HG03439 (cell line): ENCODE data around the gene SMIM22.
"Not testable (repeated sequence)": the region's sequence is repeated elsewhere in the genome, so short reads cannot be mapped to it uniquely, and the experiment has no call there.

ENCODE experiments used
- ATAC-seq: cut with Tn5 transposase; IDR thresholded peaks from one replicate; pipeline ENCODE4 v1.9.1; 2021; ENCODE audit warnings: mild to moderate bottlenecking, moderate library complexity; ENCODE audit not compliant: unreplicated experiment

The SMIM22 gene

DNA sequence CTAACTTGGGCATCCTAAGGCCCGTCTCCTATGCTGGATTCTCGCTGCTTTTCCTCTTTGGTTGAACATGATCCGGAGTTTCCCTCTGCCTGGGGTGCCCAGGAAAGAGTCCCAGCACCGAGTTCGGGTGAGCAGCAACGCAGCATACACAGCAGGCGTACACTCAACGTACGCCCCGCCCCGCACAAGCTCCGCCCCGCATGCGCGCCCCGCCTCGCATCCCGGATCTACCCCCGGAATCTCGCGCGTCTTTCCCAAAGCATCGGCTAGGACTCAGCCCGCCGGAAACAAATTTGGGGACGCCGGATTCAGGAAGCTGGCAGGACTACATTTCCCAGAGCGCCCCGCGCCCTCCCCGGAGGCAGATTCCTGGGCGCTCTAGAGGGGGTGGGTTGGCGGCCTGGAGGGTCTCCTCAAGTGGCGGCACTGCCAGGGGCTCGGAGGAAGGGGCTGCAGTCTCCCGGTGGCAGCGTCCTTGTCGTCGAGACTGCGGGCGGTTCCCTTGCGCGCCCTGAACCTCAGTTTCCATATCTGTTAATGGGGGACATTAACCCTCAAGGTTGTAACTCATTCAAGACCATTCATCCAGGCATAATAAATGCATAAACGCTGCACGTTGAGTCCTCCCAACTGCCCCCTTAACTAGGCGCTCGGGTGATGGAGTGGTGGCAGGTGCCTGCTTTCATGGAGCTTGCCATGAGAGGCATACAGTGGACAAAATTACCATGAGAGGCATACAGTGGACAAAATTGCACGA is 26.4 kb upstream of the SMIM22 start:
- ATAC-seq, result peak; percentile 60

DNA sequence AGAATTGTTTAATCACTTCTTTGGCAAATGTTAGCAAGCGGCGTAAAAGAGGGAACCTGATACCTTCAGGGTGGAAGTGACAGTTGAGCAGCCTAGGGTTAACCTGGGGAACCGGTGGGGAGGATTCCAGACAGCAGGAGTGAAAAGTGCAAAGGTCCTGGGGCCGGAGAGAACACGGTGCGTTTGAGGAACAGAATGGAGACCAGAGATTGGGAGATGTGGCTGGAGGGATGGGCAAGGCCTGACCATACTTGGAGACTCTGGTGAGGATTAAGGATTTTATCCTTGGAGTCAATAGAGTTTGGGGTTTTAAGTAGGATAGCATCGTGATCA is 25.9 kb upstream of the SMIM22 start:
- no peak for ATAC-seq

DNA sequence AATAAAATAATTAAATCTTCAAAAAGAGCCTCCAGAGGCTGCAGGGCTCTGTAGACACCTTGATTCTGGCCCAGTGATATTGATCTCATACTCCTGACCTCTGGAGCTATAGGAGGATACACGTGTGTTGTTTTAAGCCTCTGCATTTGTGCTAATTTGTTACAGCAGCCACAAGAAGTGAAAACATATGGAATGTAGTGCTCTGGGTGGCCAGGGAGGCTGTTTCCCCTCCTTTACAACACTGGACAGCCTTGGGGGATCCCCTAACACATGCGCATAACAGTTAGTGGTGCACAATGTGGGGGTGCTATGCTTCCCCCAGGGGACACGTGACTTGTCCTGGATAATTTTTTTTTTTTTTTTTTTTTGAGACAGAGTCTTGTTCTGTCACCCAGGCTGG is 23.5 kb upstream of the SMIM22 start:
- no peak for ATAC-seq

DNA sequence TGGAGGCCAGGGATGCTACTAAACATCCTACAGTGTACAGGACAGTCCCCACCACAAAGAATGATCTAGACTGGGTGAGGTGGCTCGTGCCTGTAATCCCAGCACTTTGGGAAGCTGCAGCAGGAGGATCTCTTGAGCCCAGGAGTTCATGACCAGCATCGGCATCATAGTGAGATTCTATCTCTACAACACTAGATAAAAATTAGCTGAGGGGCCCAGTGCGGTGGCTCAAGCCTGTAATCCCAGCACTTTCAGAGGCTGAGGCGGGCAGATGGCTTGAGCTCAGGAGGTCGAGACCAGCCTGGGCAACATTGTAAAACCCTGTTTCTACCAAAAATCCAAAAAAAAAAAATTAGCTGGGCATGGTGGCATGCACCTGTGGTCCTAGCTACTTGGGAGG is 22.8 kb upstream of the SMIM22 start:
- ATAC-seq, result no peak

DNA sequence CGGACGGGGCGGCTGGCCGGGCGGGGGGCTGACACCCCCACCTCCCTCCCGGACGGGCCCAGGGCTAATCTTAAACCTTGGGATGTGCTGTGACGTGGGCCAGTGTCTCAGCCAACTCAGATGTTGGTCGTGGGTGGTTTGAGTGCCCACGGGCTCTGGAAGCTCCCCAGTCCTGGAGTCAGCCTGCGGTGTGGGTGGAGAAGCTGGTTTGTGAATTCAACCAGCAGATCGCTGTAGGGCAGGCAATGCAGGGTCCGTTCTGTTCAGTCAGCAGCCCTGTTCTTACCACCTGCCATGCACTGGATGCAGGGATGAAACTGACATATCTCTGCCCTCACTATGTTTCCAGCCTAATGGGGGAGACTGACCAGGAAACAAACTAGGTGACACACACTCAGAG is 20.2 kb upstream of the SMIM22 start:
- no peak for ATAC-seq

DNA sequence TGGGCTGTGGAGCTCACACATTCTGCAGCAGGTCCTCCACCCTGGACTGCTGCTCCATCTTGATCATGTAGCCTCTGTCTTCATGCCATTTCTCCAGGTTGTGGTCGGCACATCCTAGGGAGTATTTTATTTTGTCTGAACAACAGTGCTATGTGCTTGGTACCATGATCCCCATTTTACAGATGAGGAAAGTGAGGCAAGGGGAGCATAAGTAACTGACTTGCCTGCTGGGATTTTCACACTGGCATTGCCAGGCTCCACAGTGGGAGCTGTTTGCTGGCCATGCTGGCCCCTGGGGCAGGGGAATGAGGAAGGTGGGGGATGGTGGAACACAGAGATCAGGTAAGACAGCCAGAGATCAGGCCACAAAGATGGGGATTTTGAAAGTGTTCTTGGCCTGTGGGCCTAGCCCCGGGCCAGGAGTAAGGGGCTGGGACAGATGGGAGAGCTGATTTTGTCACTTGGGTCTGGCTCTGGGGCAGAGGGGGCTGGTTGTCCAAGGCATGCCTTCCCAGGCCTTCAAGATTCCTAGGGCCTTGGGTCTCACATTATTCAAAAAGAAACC is 18.9 kb upstream of the SMIM22 start:
- no peak for ATAC-seq

DNA sequence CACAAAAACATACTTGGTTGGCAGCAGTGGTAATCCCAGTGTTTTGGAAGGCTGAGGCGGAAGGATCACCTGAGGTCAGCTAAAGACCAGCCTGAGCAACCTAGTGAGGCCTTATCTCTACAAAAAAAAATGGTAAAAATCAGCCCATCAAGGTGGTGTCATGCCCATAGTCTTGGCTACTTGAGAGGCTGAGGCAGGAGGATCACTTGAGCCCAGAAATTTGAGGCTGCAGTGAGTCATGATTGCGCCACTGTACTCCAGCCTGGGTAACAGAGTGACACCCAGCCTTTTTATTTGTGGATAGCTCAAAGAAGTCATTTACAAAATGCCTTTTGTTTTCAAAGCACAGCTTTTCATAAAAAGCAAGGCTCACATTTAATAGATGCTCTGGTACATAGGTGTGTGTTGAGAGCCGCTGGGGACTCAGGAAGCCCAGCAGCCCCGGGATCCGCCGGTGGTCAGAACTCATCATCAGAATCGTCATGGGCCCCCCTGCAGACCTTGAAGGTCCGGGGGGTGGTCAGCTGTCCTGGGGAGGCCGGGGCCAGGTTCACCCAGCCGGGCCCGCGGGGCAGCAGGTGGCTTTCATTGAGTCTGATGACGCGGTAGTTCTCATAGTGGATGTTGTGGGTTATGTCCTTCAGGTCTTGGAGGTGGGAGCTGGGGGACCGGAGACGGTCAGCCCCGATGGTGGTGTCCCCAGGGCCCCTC is 17.7 kb upstream of the SMIM22 start:
- no peak for ATAC-seq

DNA sequence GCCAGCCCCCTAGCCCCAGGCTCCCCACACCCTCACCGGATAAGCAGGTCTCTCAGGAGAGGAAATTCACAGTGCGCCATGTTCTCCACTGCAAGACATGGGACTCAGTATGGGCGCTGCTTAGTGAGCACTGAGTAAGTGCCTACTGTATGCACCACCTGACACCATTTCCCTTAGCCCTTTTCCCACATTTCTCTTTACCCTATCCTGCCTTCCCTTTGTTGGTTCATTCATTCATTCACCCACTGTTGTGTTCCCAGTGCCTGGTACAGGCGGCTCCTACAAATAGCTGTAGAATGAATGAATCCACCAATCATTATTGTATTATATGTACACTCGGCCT is 17.1 kb upstream of the SMIM22 start:
- no peak for ATAC-seq

DNA sequence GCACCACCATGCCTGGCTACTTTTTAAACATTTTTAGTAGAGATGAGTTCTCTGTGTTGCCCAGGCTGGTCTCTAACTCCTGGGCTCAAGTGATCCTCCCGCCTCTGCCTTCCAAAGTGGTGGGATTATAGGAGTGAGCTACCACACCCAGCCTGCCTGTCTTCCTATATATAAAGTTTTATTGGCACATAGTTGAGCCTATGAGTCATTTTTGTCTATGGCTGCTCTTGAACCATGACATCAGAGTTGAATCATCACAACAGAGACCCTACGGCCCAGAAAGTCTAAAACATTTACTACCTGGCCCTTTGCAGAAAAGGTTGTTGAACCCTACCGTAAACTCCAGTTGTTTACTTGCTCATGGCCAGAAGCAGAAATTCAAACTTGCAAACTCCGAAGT is 14.9 kb upstream of the SMIM22 start:
- no peak for ATAC-seq

DNA sequence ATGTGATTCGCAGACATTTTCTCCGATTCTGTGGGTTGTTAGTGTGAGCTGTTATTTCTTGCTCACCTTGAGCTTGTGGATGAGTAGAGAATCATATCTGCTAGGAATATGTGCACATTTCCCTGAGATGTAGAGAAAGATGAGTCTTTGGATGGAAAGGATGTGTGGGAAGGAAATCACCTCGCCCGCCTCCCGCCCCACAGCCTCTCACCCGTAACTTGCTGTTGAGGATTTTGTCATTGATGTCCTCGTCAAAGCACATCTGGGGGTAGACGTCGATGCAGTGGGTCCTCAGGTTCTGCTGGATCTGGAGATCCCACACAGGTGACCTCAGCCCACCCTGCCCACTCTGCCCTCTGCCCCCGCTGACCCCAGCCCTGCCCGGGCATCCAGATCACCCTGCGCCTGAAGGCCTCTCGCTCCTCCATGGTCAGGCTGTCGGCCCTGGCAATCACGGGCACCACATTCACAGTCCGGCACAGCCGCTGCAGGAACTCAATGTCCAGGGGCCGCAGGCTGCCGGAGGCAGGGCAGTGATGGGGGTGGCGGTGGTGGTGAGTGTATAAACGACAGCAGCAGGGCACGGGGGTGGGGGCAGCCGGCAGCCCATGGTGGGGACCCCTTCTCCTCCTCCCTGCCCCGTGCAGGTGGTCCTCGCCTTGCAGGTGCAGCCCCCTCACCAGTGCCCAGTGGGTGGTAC is 11.8 kb upstream of the SMIM22 start:
- ATAC-seq, result no peak

DNA sequence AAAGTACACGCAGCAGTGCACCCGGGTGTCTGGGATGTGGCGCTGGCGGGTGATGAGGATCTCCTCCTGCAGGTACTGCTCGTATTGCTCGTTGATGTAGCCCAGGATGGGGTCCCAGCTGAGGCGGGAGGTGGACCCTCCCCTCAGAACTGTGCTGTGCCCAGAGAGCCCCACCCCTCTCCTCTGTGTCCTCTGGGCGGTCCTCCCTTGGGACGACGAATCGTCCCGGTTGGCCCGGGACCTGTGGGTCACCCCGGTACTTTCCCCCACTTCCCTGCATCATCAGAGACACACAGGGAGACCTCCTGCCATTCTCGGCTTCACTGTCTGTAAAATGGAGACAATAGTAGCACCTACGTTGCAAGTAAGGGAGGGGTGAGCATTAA is 11.2 kb upstream of the SMIM22 start:
- ATAC-seq, result no peak

DNA sequence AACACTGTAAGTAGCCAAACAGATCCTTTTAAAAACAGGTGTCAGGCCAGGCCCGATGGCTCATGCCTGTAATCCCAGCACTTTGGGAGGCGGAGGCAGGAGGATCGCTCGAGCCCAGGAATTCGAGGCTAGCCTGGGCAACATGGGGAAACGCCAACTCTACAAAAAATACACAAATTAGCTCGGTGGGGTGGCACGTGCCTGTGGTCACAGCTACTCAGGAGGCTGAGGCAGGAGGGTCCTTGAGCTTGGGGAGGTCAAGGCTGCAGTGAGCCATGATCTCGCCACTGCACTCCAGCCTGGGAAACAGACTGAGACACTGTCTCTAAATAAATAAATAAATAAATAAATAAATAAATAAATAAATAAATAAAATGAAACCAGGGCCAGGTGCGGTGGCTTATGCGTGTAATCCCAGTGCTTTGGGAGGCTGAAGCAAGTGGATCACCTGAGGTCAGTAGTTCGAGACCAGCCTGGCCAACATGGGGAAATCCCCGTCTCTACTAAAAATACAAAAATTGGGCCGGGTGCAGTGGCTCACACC is 10.7 kb upstream of the SMIM22 start:
- not testable (repeated sequence) for ATAC-seq

DNA sequence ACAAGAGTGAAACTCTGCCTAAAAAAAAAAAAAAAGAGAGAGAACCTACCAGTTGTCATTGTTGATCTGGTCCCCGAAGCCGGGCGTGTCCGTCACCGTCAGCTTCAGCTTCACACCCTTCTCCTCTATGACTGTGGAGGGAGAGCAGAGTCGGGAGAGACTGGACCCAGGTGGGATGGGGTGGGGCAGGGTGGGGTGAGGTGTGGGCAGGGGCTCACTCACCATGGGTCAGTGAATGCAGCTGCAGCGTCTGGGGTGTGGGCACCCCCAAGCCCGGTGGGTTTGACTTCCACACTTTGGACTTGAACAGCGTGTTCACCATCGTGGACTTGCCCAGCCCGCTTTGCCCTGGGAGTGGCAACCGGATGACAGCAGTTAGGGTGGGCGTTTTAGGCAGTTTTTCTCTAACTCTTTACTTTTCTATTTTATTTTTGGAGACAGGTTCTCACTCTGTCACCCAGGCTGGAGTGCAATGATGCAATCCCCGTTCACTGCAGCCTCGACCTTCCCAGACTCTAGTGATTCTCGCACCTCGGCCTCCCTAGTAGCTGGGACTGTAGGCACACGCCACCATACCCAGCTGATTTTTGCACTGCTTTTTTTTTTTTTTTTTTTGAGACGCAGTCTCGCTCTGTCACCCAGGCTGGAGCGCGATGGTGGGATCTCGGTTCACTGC is 9.3 kb upstream of the SMIM22 start:
- no peak for ATAC-seq

DNA sequence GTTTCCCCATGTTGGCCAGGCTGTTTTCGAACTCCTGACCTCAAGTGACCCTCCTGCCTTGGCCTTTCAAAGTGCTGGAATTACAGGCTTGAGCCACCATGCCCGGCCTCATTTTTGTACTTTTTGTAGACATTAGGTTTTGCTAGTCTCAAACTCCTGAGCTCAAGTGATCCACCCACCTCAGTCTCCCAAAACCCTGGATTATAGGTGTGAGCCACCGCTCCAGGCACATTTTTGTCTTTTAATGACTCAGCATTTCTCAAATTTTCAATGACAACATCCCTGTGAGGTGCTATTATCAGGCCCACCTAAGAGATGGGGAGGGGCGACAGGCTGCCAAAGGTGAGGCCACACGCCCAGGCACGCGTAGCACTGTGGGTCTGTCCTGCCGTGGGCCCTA is 8.1 kb upstream of the SMIM22 start:
- ATAC-seq, result no peak

DNA sequence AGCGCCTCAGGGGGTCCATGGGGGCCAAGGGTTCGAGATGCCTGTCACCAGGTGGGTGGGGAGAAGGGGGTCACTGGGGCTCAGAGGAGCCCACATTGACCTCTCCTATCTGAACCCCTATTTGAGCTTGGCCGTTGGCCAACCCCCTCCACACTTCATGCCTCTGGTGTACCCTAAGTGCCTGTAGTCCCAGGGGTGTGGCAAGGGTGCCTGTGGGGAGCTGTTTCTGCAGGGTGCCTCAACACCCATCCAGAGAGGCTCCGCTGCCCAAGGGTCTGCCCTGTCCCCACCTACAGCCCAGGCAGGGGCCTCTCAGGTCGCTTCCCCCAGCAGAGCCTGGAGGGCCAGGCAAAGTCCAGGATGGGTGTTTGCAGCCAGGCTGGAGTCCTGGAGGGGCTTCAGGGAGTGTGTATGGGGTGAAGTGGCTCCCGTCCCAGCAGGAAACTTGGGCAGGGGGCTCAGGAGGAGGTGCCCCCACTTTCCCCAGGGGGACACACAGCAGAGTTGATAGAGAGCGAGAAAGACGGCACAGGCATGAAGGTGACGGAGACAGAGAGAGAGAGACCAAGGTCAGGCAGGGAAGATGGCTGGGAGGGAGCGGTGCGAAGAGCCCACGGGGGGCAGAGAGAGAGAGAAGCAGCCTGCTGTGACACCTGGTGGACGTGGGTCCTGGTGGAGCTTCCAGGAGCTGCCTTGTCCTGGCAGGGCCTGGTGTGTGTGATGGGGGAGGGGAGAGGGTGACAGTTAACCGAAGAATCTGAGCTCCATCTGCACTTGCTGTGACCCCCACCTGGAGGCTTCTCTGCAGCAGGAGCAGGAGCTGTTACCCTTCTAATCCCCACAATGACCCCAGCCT is 7.3 kb upstream of the SMIM22 start, which contains the start of gene SEPTIN12:
SEPTIN12 (minus strand) TSS at position 719 of the 856 bp plus-strand sequence; CDS start at position 19, 700 bp downstream.
- ATAC-seq, result no peak

DNA sequence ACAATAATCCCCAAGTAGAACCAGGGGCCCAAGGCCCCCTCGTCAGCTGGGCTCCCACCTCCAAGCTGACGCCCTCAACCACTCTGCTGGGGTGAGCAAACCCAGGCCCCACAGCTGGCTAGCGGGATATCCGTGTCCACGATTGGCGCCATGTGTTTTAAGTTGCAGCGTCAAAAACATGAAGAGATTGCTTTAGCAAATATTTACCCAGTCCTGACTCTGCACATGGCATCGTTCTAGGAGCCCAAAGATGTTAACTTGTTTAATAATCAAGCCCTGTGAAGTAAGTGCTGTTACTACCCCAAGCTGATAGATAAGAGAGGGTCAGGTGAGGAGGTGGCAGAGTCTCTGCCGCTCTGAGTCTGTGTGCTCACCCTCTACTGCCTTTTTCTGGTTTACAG is 6.7 kb upstream of the SMIM22 start:
- ATAC-seq, result no peak

DNA sequence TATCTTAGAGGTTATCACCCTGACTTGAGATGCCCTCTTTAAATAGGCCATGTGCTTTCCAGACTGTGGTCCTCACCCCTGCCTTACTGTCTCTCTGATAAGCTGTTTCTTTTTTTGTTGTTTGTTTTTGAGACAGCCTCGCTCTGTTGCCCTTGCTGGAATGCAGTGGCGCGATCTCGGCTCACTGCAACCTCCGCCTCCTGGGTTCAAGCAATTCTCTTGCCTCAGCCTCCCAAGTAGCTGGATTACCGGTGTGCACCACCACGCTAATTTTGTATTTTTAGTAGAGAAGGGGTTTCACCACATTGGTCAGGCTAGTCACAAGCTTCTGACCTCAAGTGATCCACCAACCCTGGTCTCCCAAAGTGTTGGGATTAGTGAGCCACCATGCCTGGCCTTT is 6.3 kb upstream of the SMIM22 start:
- no peak for ATAC-seq

DNA sequence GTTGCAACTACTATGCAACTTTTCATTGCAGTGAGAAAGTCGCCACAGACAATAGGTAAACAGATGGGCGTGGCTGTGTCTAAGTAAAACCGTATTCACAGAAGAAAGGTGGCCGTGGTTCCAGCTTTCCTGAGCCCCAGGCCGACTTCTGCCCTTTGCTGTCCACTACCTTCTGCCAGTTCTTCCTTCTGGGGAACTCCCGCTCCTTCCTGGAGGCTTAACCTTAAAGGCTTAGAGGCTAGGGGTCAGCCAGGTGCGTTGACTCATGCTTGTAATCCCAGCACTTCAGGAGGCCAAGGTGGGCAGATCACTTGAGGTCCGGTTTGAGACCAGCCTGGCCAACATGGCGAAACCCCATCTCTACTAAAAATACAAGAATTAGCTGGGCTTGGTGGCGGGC is 4.9 kb upstream of the SMIM22 start:
- no peak for ATAC-seq

DNA sequence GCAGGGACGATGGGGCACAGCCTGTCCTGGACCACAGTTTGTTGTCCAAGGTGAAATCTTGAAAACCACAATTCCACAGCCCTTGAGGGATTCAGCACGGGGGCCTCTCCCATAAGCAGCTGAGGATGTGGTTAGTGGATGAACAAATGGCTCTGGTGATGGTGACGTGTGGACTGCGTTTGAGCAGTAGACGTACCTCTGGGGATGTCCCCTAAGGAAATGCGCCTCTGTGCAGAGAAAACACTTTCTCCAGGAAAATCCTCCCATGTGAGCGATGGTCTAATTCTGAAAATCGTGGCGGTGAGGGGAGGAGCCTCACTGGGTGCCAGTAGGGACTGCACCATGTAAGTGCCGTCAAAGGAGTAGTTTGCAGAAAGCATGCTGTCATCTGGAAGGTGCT is 4.3 kb upstream of the SMIM22 start:
- ATAC-seq, result no peak

DNA sequence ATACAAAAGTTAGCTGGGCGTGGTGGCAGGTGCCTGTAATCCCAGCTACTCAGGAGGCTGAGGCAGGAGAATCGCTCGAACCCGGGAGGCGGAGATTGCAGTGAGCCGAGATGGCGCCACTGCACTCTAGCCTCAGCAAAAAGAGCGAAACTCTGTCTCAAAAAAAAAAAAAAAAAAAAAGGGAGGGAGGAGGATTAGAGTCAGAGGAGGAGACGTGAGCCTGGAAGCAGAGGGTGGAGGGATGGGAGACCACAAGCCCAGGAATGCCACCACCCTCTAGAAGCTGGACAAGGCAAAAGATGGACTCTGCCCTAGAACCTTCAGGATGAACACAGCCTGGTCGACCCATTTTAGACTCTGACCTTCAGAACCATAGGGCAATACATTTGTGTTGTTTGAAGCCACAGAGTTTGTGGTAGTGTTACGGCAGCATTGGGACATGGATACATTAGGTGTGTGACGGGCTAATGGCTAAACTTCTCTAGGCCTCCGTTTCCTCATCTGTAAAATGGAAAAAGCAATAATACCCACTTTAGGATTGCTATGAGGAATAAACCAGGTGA is 2.1 kb upstream of the SMIM22 start:
- ATAC-seq, result no peak
